Esophagus (tissue), 2 donors: ENCODE measurements around the gene SLC9A1. TPM values are rescaled to one million over a fixed set of nuclear protein-coding genes. Genes with fewer than 3 reads are reported as not detected.
A peak's percentile ranks its signal among the peaks of the same experiment; 100 is the strongest.
"Not testable (repeated sequence)": the region's sequence is repeated elsewhere in the genome, so short reads cannot be mapped to it uniquely, and the experiment has no call there.

ENCODE experiments used
- H3K27ac ChIP-seq, 2 donors: one replicate each; pipeline ENCODE4 v1.5.1; 2013; ENCODE audit warnings: low read depth in 2 of 2, mild to moderate bottlenecking in 2 of 2, inconsistent platforms in 1 of 2, low read length in 1 of 2, moderate library complexity in 1 of 2
- H3K27me3 ChIP-seq, 2 donors: one replicate each; pipeline ENCODE4 v1.6.1; 2013; ENCODE audit warnings: low read length in 2 of 2, control low read depth in 1 of 2, mild to moderate bottlenecking in 1 of 2; ENCODE audit not compliant: insufficient read depth in 2 of 2, control insufficient read depth in 1 of 2
- H3K36me3 ChIP-seq, 2 donors: one replicate each; pipeline ENCODE4 v1.6.1; 2013; ENCODE audit warnings: low read length in 1 of 2; ENCODE audit not compliant: control insufficient read depth in 2 of 2, insufficient read depth in 2 of 2
- H3K4me1 ChIP-seq, 2 donors: one replicate each; pipeline ENCODE4 v1.6.1; 2013; ENCODE audit warnings: low read length in 1 of 2; ENCODE audit not compliant: control insufficient read depth in 2 of 2, insufficient read depth in 2 of 2
- H3K4me3 ChIP-seq, 2 donors: one replicate each; pipeline ENCODE4 v1.5.1; 2013; ENCODE audit warnings: low read length in 2 of 2, mild to moderate bottlenecking in 2 of 2, low read depth in 1 of 2, moderate library complexity in 1 of 2
- H3K9me3 ChIP-seq, 2 donors: one replicate each; pipeline ENCODE4 v1.6.1; 2013; ENCODE audit warnings: mild to moderate bottlenecking in 2 of 2, low read depth in 1 of 2, low read length in 1 of 2, moderate library complexity in 1 of 2; ENCODE audit not compliant: control insufficient read depth in 2 of 2, insufficient read depth in 1 of 2
- WGBS, 2 donors: extraction: QIAGEN DNeasy Blood & Tissue Kit; methylation state at CpG; one replicate each; pipeline ENCODE4 v1.1.7; 2013; 5-methylcytosine and 5-hydroxymethylcytosine counted together
- polyA plus RNA-seq, 2 donors: library from polyadenylated mRNA; stranded (reverse); fragments of 200-250 nt; gene quantifications; one replicate each; pipeline ENCODE4 v1.2.3, GENCODE V29; 2013
- donor health status: healthy with polysubstance abuse.
- donor health status: Bipolar disorder and iron deficiency.

The SLC9A1 gene
- 10 to 100 TPM in 1 of 2 donors, 1 to 10 TPM in 1; 9.1 to 16.1 TPM for polyA plus RNA-seq

GRCh38 chr1:27154991-27155781 lies at the start of gene SLC9A1:
Gene SLC9A1, minus strand, starts transcription at chr1:27155125. Its CDS starts 791 bp downstream, at chr1:27154334.
- Histone ChIP-seq H3K4me3 (peak within 1 kb of the TSS; percentile 74 to 75), H3K4me1 (peaks cover 9 to 14% of the 10 kb centered on the region in 2 donors), H3K9me3 (no peaks in the 10 kb centered on the region), H3K27me3 (no peaks in the 10 kb centered on the region), H3K36me3 (no peaks in the 10 kb centered on the region), H3K27ac (peak within 1 kb of the TSS; percentile 93)
- 2 to 4% methylated on average over 28 to 40 of the region's 40 CpGs for WGBS, 2 donors

GRCh38 chr1:27203946-27204345 lies 49.0 kb upstream of the SLC9A1 start:
- no peak overlapping the region for H3K27ac ChIP-seq
- H3K4me1 ChIP-seq = no peaks in the 10 kb centered on the region
- WGBS, 2 donors = 94 to 100% methylated on average over 1 of the region's 1 CpG
- H3K4me3 ChIP-seq = no peak overlapping the region
- H3K27me3 ChIP-seq = no peaks in the 10 kb centered on the region
- H3K9me3 ChIP-seq = no peaks in the 10 kb centered on the region
- no peaks in the 10 kb centered on the region for H3K36me3 ChIP-seq

- Histone ChIP-seq H3K9me3 (no peaks in the 10 kb centered on the region), H3K4me3 (no peak overlapping the region), H3K4me1 (no peaks in the 10 kb centered on the region), H3K27ac (no peak overlapping the region), H3K27me3 (no peaks in the 10 kb centered on the region), H3K36me3 (no peaks in the 10 kb centered on the region)
- WGBS, 2 donors = 94% methylated on average over 24 of the region's 24 CpGs
Measured at GRCh38 chr1:27201295-27201694, 46.4 kb upstream of the SLC9A1 start.

- Histone ChIP-seq H3K4me3 (no peak overlapping the region), H3K36me3 (no peaks in the 10 kb centered on the region), H3K27me3 (no peaks in the 10 kb centered on the region), H3K4me1 (peaks cover 0 to 7% of the 10 kb centered on the region in 2 donors), H3K27ac (no peak overlapping the region), H3K9me3 (no peaks in the 10 kb centered on the region)
- 97 to 100% methylated on average over 1 of the region's 1 CpG for WGBS, 2 donors
Measured at GRCh38 chr1:27193194-27193593, 38.3 kb upstream of the SLC9A1 start.

GRCh38 chr1:27192039-27192529 lies 37.2 kb upstream of the SLC9A1 start:
- Histone ChIP-seq H3K36me3 (no peaks in the 10 kb centered on the region), H3K4me3 (no peak overlapping the region), H3K27me3 (no peaks in the 10 kb centered on the region), H3K9me3 (no peaks in the 10 kb centered on the region), H3K4me1 (peaks cover 0 to 7% of the 10 kb centered on the region in 2 donors), H3K27ac (peak overlapping the region; percentile 53 to 79)
- 69 to 71% methylated on average over 8 of the region's 8 CpGs for WGBS, 2 donors

GRCh38 chr1:27184665-27185064 lies 29.7 kb upstream of the SLC9A1 start:
- not testable (repeated sequence) for H3K36me3 ChIP-seq, H3K9me3 ChIP-seq, H3K27me3 ChIP-seq, H3K4me1 ChIP-seq, H3K4me3 ChIP-seq, H3K27ac ChIP-seq
- 63 to 73% methylated on average over 3 of the region's 3 CpGs for WGBS, 2 donors

- Histone ChIP-seq H3K9me3 (peaks cover 0 to 2% of the 10 kb centered on the region in 2 donors), H3K27ac (no peak overlapping the region), H3K4me1 (no peaks in the 10 kb centered on the region), H3K36me3 (no peaks in the 10 kb centered on the region), H3K4me3 (no peak overlapping the region), H3K27me3 (no peaks in the 10 kb centered on the region)
- 62 to 75% methylated on average over 3 of the region's 3 CpGs for WGBS, 2 donors
Measured at GRCh38 chr1:27179979-27180378, 25.1 kb upstream of the SLC9A1 start.

DNA sequence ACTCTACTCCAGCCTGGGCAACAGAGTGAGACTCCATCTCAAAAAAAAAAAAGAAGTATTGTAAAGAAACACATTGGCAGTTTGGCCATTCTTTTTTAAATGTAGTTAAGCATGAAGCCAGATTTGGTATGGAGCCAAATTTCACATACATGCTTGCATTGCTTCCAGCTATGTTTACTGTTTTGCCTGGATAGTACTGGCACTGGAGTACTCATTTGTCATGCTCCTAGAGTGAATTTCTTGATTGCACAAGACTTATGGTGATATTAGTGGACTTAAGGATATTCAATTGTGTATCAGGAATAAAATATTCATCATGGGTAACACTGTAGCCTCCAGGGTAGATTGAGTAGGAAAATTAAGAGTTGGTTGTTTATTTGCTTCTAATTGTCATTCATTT lies 24.5 kb upstream of the SLC9A1 start:
- H3K36me3 ChIP-seq = no peaks in the 10 kb centered on the region
- H3K27ac ChIP-seq = no peak overlapping the region
- no peaks in the 10 kb centered on the region for H3K27me3 ChIP-seq
- no peaks in the 10 kb centered on the region for H3K4me1 ChIP-seq
- H3K4me3 ChIP-seq = no peak overlapping the region
- peaks cover 0 to 2% of the 10 kb centered on the region in 2 donors for H3K9me3 ChIP-seq

- H3K4me1 ChIP-seq = no peaks in the 10 kb centered on the region
- H3K9me3 ChIP-seq = no peaks in the 10 kb centered on the region
- H3K27me3 ChIP-seq = no peaks in the 10 kb centered on the region
- no peaks in the 10 kb centered on the region for H3K36me3 ChIP-seq
- H3K27ac ChIP-seq = no peak overlapping the region
- H3K4me3 ChIP-seq = no peak overlapping the region
- WGBS, 2 donors = 92 to 96% methylated on average over 25 to 26 of the region's 26 CpGs
Measured at GRCh38 chr1:27176954-27177353, 22.0 kb upstream of the SLC9A1 start.

DNA sequence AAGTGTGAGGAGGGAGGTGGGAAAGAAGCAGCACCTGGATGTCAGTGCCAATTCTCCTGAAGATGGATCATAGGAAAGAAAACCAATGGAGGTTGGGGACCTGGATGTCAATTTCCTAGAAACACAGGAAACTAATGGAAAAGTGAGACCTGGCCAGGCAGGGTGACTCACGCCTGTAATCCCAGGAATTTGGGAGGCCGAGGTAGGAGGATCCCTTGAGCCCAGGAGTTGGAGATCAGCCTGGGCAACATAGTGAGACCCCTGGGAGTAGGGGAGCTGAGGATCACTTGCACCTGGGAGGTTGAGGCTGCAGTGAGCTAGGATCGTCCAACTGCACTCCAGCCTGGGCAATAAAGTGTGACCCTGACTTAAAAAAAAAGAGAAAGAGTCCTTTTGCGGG lies 21.4 kb upstream of the SLC9A1 start:
- H3K4me1 ChIP-seq = no peaks in the 10 kb centered on the region
- 81 to 84% methylated on average over 4 of the region's 4 CpGs for WGBS, 2 donors
- H3K4me3 ChIP-seq = no peak overlapping the region
- H3K36me3 ChIP-seq = no peaks in the 10 kb centered on the region
- H3K27me3 ChIP-seq = no peaks in the 10 kb centered on the region
- no peak overlapping the region for H3K27ac ChIP-seq
- H3K9me3 ChIP-seq = no peaks in the 10 kb centered on the region
